ENCODE data around the gene PHLDA3. TPM values are rescaled to one million over a fixed set of nuclear protein-coding genes. Genes with fewer than 3 reads are reported as not detected.
"Not testable (repeated sequence)": the region's sequence is repeated elsewhere in the genome, so short reads cannot be mapped to it uniquely, and the experiment has no call there.

PHLDA3 gene
- total RNA-seq, 1 donor from 2014 or later, result 74.8 TPM

DNA sequence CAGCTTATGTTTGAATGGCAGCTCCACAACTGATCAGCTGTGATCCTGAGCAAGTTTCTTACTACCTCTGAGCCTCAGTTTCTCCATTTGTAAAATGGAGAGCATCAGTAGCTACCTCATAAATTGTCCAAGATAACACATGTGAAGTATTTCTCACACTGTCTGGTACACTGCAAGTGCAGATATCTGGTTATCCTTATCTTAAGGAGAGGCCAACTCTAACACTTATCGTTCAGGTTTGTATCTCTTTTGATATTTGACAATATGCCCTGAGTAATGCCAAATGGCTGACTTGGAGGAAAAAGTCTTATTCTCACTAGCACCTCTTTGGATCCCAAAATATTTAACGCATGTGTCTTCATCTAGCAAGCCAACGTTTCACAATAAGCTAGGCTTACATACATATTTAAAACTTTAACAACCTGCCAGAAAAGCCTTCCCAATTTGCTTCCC lies 35.2 kb upstream of the PHLDA3 start:
- DNase-seq (ENCODE audit: extremely low read depth, low read depth, low spot score), result no peak

DNA sequence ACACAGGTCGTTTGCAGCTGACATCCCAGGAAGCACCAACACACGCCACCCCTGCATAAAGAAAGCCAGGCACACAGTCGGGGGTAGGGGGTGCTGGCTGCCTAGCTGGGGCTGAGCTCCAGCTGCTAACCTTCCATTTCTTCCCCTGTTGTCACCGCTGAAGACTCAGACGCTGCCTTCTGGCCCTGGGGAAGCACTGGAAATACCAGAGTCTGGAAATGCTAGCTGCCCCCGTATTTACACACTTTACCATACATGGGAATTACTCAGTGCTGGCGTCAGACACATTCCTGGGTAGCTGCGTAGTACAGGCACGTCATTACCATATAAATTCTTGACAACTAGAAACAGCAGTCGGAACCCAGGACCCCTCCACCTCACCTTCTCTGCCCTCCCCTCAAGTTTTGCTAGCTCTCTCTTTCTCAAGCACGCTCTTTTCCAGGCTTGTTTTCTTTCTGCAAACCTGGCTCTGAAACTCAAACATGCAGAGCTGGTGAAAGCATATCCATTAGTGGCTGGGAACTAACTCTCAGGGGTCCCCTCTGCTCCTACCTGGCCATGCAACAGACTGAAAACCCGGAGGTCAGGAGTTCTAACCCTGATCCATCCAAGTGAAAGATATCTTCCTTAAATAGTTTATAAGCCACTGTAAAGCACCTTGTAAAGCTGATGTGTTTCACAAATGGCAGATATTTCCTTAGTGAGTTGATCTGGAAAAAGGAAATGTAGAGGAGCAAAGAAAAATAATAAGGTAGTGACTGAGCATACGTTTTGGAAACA lies 34.6 kb upstream of the PHLDA3 start:
- DNase-seq (ENCODE audit: extremely low read depth, low read depth, low spot score), result peak; percentile 93

GRCh38 chr1:201502511-201502857 lies 33.5 kb upstream of the PHLDA3 start:
- no peak for DNase-seq (ENCODE audit: extremely low read depth, low read depth, low spot score)

GRCh38 chr1:201501812-201502510 lies 33.0 kb upstream of the PHLDA3 start:
- no peak for DNase-seq (ENCODE audit: extremely low read depth, low read depth, low spot score)

DNA sequence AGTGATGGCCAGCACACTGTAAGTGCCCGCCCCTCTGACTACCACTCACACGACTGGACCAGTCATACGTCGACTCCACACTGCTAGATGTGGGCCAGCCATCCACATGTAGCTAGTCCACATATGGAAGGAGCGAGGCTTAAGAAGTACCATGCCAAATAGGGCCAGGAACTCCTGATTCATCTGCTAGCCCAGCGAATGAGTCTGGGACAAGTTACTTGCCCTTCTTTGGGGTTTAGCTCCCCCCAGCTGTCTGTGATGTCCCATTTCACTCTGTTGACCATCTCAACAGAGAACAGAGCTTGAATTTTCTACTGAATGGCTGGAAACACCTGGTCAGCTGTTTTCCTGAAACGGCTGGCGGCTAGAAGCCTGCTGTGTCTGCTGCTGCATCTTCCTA lies 32.2 kb upstream of the PHLDA3 start:
- DNase-seq (ENCODE audit: extremely low read depth, low read depth, low spot score), result no peak

GRCh38 chr1:201500670-201501120 lies 31.7 kb upstream of the PHLDA3 start:
- no peak for DNase-seq (ENCODE audit: extremely low read depth, low read depth, low spot score)

GRCh38 chr1:201499795-201500669 lies 31.0 kb upstream of the PHLDA3 start:
- no peak for DNase-seq (ENCODE audit: extremely low read depth, low read depth, low spot score)

GRCh38 chr1:201499191-201499590 lies 30.2 kb upstream of the PHLDA3 start:
- no peak for DNase-seq (ENCODE audit: extremely low read depth, low read depth, low spot score)

- DNase-seq (ENCODE audit: extremely low read depth, low read depth, low spot score), result no peak
These were observed 29.6 kb upstream of the PHLDA3 start for GRCh38 chr1:201498621-201499020.

GRCh38 chr1:201497935-201498509 lies 29.0 kb upstream of the PHLDA3 start:
- DNase-seq (ENCODE audit: extremely low read depth, low read depth, low spot score), result no peak

DNA sequence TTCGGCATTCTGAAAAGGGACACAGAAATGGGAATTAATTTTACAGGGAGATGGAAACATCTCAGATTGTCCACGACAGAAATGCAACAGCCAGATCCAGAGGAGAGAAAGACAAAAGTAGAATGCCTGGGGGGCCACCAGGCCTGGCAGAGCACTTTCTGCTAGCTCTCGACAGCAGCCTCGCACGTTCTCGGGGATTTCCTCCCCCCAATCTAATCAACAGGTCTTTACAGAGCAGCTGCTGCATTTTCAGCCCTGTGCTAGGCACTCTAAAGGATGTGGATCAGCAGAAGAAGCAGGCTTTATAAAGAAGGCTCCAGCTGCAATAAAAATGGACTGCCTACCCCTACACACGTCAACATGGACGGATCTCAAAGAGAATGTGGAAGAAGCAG lies 27.3 kb upstream of the PHLDA3 start:
- no peak for DNase-seq (ENCODE audit: extremely low read depth, low read depth, low spot score)

GRCh38 chr1:201495551-201496295 lies 26.7 kb upstream of the PHLDA3 start:
- DNase-seq (ENCODE audit: extremely low read depth, low read depth, low spot score), result no peak

DNA sequence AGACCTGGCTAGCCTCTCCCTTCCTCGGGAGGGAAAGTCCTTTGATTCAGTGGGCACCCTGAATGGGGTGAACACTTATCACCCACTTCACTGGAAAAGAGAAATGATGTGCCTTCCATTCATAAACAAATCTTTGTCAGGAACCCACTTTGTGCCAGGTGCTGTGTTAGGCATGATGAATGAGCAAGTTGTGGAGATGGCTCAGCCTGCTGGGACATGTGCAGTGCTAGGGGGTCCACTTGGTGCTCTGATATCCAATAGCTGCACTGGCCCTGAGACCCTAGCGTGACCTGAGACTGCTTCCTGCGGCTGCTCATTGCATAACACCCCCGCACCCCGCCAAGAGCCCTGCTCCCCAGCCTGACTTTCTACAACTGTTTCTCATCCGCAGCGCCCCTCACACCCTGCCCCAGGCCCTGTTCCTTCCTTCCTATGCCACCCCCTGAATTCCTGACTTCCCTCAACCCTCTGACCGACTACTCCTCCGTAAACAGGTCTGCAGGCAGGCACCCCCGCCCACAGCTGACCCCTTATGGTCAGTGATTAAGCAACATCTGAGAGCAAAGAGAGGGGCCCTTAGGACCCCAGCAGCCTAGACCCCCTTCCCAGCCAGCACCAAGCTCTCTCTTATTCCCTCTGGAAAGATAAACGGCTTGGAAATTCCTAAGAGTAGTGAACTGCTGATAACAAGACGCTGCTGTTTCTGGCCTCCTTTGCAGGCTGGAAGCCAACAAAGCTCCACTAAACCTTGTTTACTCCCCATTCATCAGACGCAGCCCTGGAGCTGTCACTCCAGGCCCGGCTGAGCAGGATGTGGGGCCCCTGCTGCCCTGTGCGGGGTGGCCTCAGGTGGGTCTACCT lies 25.0 kb upstream of the PHLDA3 start:
- no peak for DNase-seq (ENCODE audit: extremely low read depth, low read depth, low spot score)

DNA sequence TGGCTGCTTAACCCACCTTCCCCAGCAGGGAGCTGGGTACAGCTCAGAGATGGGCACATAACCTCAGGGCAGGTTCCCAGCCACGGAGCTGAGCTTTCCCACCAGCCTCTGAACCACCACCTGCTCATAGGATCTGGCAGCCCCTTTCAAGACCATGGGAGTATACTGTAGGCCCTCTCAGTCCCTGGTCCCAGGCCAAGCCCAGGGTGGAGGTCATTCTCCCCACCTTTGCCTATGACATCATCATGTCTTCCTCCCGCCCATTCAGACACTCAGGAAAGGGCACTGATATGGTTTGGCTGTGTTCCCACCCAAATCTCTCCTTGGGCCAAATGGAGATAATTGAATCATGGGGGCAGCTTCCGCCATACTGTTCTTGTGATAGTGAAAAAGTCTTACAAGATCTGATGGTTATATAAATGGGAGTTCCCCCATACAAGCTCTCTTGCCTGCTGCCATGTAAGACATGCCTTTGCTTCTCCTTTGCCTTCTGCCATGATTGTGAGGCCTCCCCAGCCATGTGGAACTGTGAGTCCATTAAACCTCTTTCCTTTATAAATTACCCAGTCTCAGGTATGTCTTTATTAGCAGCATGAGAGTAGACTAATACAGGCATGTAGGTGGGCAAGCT lies 24.2 kb upstream of the PHLDA3 start:
- DNase-seq (ENCODE audit: extremely low read depth, low read depth, low spot score), result not testable (repeated sequence)

DNA sequence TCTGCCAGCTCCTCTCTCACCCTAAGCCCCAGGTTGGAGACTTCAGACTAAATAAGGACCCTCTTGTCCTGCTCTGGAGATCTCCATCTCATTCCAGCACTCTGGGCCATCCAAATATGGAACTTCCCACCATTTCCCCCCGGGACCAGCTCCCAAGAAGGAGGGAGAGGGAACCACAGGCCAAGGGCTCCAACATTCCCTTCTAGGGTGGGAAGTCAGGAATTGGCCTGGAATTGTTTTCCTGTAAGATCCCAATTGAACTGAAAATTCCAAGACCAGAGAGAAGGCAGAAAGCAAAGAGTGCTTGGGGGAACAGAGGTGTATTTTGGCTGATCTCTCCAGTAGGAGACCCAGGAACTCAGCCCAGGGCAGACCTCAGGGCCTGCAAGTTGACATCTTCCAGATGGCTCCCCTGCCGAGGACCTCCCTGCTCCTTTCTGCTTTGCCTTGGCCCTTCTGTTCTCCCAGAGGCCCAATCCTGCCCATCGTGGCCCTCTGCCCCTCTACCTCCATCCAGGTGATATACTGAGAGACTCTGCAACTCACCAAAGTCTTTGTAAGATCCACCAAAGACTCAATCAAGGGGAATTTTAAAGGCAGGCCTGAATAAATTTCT lies 23.0 kb upstream of the PHLDA3 start:
- DNase-seq (ENCODE audit: extremely low read depth, low read depth, low spot score), result no peak

- DNase-seq (ENCODE audit: extremely low read depth, low read depth, low spot score), result no peak
These were observed 21.7 kb upstream of the PHLDA3 start for GRCh38 chr1:201490708-201491131.

DNA sequence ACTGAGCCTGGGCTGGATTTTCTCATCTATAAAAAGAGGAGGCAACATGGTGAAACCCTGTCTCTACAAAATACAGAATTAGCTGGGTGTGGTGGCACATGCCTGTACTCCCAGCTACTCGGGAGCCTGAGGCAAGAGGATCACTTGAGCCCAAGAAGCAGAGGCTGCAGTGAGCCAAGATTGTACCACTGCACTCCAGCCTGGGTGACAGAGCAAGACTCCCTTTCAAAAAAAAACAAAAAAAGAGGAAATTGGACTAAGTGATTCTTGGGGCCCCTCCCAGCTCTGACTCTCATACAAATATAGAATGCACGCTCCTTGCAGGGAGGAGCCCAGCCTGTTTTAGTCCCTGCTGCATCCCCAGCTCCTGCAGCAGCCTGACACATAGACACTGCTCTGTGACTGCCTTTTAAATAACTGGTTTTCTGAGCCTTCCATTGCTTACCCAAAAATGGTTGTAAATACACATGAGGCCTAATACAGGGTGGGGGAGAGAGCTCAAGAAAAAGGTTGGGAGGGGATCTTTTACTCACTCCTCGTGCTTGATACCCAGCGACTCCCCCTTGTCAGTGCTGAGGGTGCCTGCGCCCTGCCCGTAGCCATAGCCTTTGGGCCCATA lies 20.8 kb upstream of the PHLDA3 start:
- no peak for DNase-seq (ENCODE audit: extremely low read depth, low read depth, low spot score)
